Kidney (tissue), 14 donors: ENCODE measurements around the gene STMN1. TPM values are rescaled to one million over a fixed set of nuclear protein-coding genes. Genes with fewer than 3 reads are reported as not detected.

Source experiments
- DNase-seq, 5 donors: peaks; one replicate each; pipeline ENCODE4 v3.0.0-alpha.2; 2013 to 2020
- FAIRE-seq: peaks from 2 replicates; lab custom pipeline; 2012; peaks lifted over from hg19 to GRCh38; lab: Jason Lieb, UNC
- H3K27ac ChIP-seq, 2 donors: one replicate each; pipeline ENCODE4 v1.7.0; 2013; ENCODE audit warnings: low read depth in 2 of 2, low read length in 2 of 2, inconsistent platforms in 1 of 2
- H3K27me3 ChIP-seq: one replicate; pipeline ENCODE4 v1.7.1; 2013; ENCODE audit warnings: low read length, inconsistent platforms; ENCODE audit not compliant: control insufficient read depth, insufficient read depth
- H3K36me3 ChIP-seq, 3 donors: one replicate each; pipeline versions ENCODE4 v1.7.0 to v1.7.1; 2013; ENCODE audit warnings: low read length in 3 of 3, control low read depth in 1 of 3, inconsistent platforms in 1 of 3; ENCODE audit not compliant: insufficient read depth in 3 of 3, control insufficient read depth in 2 of 3
- H3K4me1 ChIP-seq, 3 donors: one replicate each; pipeline versions ENCODE4 v1.7.0 to v1.7.1; 2013; ENCODE audit warnings: low read length in 3 of 3, inconsistent platforms in 1 of 3, low read depth in 1 of 3; ENCODE audit not compliant: control insufficient read depth in 2 of 3, insufficient read depth in 2 of 3
- H3K4me3 ChIP-seq, 3 donors: one replicate each; pipeline versions ENCODE4 v1.7.0 to v1.8.1; 2013; ENCODE audit warnings: low read length in 3 of 3, control low read depth in 1 of 3, inconsistent platforms in 1 of 3
- H3K9ac ChIP-seq, 3 donors: one replicate each; pipeline versions ENCODE4 v1.7.0 to v1.7.1; 2013; ENCODE audit warnings: low read length in 3 of 3, control low read depth in 1 of 3, inconsistent platforms in 1 of 3
- H3K9me3 ChIP-seq, 3 donors: one replicate each; pipeline versions ENCODE4 v1.7.0 to v1.7.1; 2013; ENCODE audit warnings: low read length in 3 of 3, control low read depth in 1 of 3, inconsistent platforms in 1 of 3; ENCODE audit not compliant: control insufficient read depth in 2 of 3, insufficient read depth in 1 of 3
- intact Hi-C: fragments of 100-400 bp; cut with DNase I; formaldehyde crosslinking; loops from one replicate; pipeline ENCODE4 v1.11.1; 2022
- polyA plus RNA-seq: library from polyadenylated mRNA; stranded (reverse); fragments of 350-450 nt; fragmentation: Illumina TruSeq; extraction: RNeasy Lipid Tissue Mini Kit (QIAGEN cat#74804); gene quantifications from one replicate; pipeline ENCODE4 v1.2.3, GENCODE V29; 2014; ENCODE audit warnings: low read depth, low replicate concordance; ENCODE audit not compliant: insufficient read depth
- total RNA-seq: library from RNA; stranded (reverse); fragmentation: NEBNext Ultra II Directional; extraction: Animal tissue kit (Norgen Biotek cat#: 25700); gene quantifications from one replicate; pipeline ENCODE4 v1.2.1, GENCODE V29; 2021
- TF ChIP-seq, protein P1 (sequence below): IDR thresholded peaks from 3 replicates; pipeline ENCODE4 v1.5.1; 2012; ENCODE audit warnings: mild to moderate bottlenecking, moderate library complexity, borderline replicate concordance; ENCODE audit not compliant: insufficient read depth; ENCODE audit errors: extremely low read depth
- donor health status: control.
- donor health status: control.
- donor health status: control.
- donor health status: control.
- donor health status: control.
- donor health status: DM: yes; HTN: yes; CAD: no.
- donor health status: Normal renal cell carcinoma (clear cell type).

STMN1 gene
- total and polyA plus RNA-seq, 2 donors from 2014 or later = 50.4 to 101 TPM

GRCh38 chr1:25954282-25954938, 48.2 kb upstream of the STMN1 start:
- Histone ChIP-seq H3K4me3 (no peak overlapping the region), H3K9me3 (no peaks in the 10 kb centered on the region), H3K27me3 (no peaks in the 10 kb centered on the region), H3K4me1 (no peaks in the 10 kb centered on the region), H3K36me3 (peaks cover 3 to 4% (median 3%) of the 10 kb centered on the region in 3 donors), H3K27ac (no peak overlapping the region), H3K9ac (no peak overlapping the region)
- DNase-seq (no peak), FAIRE-seq (no peak)
- intact Hi-C loops = no loop called here
- TF ChIP-seq, protein P1, sequence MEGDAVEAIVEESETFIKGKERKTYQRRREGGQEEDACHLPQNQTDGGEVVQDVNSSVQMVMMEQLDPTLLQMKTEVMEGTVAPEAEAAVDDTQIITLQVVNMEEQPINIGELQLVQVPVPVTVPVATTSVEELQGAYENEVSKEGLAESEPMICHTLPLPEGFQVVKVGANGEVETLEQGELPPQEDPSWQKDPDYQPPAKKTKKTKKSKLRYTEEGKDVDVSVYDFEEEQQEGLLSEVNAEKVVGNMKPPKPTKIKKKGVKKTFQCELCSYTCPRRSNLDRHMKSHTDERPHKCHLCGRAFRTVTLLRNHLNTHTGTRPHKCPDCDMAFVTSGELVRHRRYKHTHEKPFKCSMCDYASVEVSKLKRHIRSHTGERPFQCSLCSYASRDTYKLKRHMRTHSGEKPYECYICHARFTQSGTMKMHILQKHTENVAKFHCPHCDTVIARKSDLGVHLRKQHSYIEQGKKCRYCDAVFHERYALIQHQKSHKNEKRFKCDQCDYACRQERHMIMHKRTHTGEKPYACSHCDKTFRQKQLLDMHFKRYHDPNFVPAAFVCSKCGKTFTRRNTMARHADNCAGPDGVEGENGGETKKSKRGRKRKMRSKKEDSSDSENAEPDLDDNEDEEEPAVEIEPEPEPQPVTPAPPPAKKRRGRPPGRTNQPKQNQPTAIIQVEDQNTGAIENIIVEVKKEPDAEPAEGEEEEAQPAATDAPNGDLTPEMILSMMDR = no peak

- no peak overlapping the region for H3K27ac ChIP-seq
- no peaks in the 10 kb centered on the region for H3K9me3 ChIP-seq
- H3K27me3 ChIP-seq = no peaks in the 10 kb centered on the region
- TF ChIP-seq, protein P1 = no peak
- intact Hi-C loops = no loop called here
- FAIRE-seq (no peak), DNase-seq (peak in 4 of 5 donors; percentile 52 to 94 (median 68))
- no peak overlapping the region for H3K9ac ChIP-seq
- H3K4me1 ChIP-seq = no peaks in the 10 kb centered on the region
- no peaks in the 10 kb centered on the region for H3K36me3 ChIP-seq
- H3K4me3 ChIP-seq = no peak overlapping the region
These were observed 46.7 kb upstream of the STMN1 start for GRCh38 chr1:25952841-25953401.

GRCh38 chr1:25948641-25949040, 42.4 kb upstream of the STMN1 start:
- no peak overlapping the region for H3K9ac ChIP-seq
- H3K4me3 ChIP-seq = no peak overlapping the region
- TF ChIP-seq, protein P1 = no peak
- H3K27ac ChIP-seq = no peak overlapping the region
- DNase-seq (no peak), FAIRE-seq (no peak)
- no peaks in the 10 kb centered on the region for H3K4me1 ChIP-seq
- intact Hi-C loops = no loop called here
- no peaks in the 10 kb centered on the region for H3K9me3 ChIP-seq
- no peaks in the 10 kb centered on the region for H3K36me3 ChIP-seq
- no peaks in the 10 kb centered on the region for H3K27me3 ChIP-seq
